ENCODE data around the gene VWA5A. TPM values are rescaled to one million over a fixed set of nuclear protein-coding genes. Genes with fewer than 3 reads are reported as not detected.
"Not testable (repeated sequence)": the region's sequence is repeated elsewhere in the genome, so short reads cannot be mapped to it uniquely, and the experiment has no call there.

VWA5A gene
- polyA plus RNA-seq, 1 experiment, result 27.9 TPM

DNA sequence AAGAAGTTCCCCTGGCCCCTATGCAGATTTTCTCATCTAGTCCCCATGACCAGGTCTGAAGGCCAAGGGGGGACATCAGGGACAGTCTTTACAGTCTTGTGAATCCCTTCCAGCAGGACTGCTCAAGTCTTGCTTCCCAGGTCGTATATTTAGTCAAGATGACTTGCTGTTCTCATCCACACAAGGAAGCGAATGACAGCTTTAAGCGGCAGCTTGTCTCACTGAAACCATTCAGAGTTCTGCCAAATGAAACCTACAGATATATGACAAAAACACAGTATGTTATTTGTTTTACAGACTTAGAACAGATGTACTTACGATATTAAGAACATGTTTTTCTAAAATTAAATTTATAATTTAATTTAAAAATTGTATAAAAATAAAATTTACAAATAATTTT is 5.6 kb downstream of the VWA5A start:
- TF ChIP-seq, protein P1, sequence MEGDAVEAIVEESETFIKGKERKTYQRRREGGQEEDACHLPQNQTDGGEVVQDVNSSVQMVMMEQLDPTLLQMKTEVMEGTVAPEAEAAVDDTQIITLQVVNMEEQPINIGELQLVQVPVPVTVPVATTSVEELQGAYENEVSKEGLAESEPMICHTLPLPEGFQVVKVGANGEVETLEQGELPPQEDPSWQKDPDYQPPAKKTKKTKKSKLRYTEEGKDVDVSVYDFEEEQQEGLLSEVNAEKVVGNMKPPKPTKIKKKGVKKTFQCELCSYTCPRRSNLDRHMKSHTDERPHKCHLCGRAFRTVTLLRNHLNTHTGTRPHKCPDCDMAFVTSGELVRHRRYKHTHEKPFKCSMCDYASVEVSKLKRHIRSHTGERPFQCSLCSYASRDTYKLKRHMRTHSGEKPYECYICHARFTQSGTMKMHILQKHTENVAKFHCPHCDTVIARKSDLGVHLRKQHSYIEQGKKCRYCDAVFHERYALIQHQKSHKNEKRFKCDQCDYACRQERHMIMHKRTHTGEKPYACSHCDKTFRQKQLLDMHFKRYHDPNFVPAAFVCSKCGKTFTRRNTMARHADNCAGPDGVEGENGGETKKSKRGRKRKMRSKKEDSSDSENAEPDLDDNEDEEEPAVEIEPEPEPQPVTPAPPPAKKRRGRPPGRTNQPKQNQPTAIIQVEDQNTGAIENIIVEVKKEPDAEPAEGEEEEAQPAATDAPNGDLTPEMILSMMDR (IDR thresholded peaks at IDR 0.05; ENCODE audit: low read depth, low read length), result no peak
- ChIA-PET CTCF (interaction anchor here (1.8 to 3.4 kb wide), 2 partner anchors 49 to 52 kb away, joined by 8 to 11 read pairs; no protein-coding TSS in a partner anchor), POLR2A (no interaction called here)

DNA sequence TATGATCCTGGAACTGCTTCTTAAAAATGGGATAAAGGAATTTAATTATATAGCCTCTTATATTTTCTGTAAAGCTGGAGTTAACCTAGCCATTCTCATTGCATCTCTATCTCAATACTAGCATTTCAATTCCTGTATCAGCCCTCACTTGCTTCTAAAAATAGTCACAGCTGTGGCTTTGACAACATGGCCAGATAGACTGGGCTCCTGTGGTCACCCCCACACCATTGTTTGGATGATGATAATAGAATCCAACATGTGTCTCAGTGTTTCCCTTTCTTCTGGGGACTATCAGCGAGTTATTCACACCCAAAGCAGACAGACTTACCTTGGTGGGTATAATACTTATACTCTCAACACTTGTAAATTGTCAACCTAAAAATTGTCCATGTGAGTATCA is 6.9 kb downstream of the VWA5A start:
- Histone ChIP-seq H3K9me3 (ENCODE audit: control insufficient read depth, insufficient read depth, low read length) (no peaks in the 10 kb centered on the region), H3K27me3 (ENCODE audit: control insufficient read depth, insufficient read depth, low read length) (no peaks in the 10 kb centered on the region), H3K4me3 (ENCODE audit: low read depth, low read length) (no peak overlapping the region), H3K27ac (ENCODE audit: low read depth, low read length) (no peak overlapping the region)
- CTCF ChIA-PET, result interaction anchor here (0.8 to 3.4 kb wide), 2 partner anchors 53 to 280 kb away, joined by 5 to 11 read pairs; no protein-coding TSS in a partner anchor
- TF ChIP-seq, protein P1 (IDR thresholded peaks at IDR 0.05; ENCODE audit: low read depth, low read length), result no peak
- POLR2A ChIA-PET, result no interaction called here
- no peak for DNase-seq (ENCODE audit: low read depth, low spot score)

More for the DNA sequence above, 5.6 kb downstream of the VWA5A start:
- H3K9me3 ChIP-seq (ENCODE audit: control insufficient read depth, insufficient read depth, low read length), result no peaks in the 10 kb centered on the region
- no peak overlapping the region for H3K27ac ChIP-seq (ENCODE audit: low read depth, low read length)
- H3K4me3 ChIP-seq (ENCODE audit: low read depth, low read length), result no peak overlapping the region
- DNase-seq (ENCODE audit: low read depth, low spot score), result no peak
- H3K27me3 ChIP-seq (ENCODE audit: control insufficient read depth, insufficient read depth, low read length), result no peaks in the 10 kb centered on the region

DNA sequence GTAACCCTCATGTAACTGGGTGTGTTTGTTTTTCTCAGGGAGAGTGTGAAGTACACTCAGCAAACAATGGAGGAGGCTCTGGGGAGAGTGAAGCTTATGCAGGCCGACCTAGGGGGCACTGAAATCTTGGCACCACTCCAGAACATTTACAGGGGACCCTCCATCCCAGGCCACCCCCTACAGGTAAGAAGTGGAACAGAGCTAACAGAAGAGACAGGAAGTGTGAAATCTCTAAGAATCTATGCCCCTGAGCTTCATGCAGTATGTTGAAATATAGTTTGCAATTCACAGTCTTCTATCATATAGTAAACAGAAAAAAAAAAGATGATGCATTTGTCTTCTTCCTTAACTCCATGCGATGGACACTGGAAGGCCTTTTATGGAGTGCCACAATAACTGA is 8.4 kb downstream of the VWA5A start:
- ChIA-PET POLR2A (no interaction called here), CTCF (interaction anchor here (1.0 to 1.3 kb wide), 2 partner anchors 9 to 31 kb away, joined by 3 to 4 read pairs; partner anchors contain the start of gene VWA5A)
- H3K9me3 ChIP-seq (ENCODE audit: control insufficient read depth, insufficient read depth, low read length), result no peaks in the 10 kb centered on the region
- no peak overlapping the region for H3K27ac ChIP-seq (ENCODE audit: low read depth, low read length)
- DNase-seq (ENCODE audit: low read depth, low spot score), result no peak
- TF ChIP-seq, protein P1 (IDR thresholded peaks at IDR 0.05; ENCODE audit: low read depth, low read length), result no peak; the same call in 1 of the 2 replicates
- no peak overlapping the region for H3K4me3 ChIP-seq (ENCODE audit: low read depth, low read length)
- no peaks in the 10 kb centered on the region for H3K27me3 ChIP-seq (ENCODE audit: control insufficient read depth, insufficient read depth, low read length)

DNA sequence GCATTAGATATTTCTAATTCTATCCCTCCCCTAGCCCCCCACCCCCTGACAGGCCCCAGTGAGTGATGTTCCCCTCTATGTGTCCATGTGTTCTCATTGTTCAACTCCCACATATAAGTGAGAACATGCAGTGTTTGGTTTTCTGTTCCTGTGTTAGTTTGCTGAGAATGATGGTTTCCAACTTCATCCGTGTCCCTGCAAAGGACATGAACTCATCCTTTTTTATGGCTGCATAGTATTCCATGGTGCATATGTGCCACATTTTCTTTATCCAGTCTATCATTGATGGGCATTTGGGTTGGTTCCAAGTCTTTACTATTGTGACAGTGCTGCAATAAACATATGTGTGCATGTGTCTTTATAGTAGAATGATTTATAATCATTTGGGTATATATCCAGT is 11.9 kb downstream of the VWA5A start:
- H3K4me3 ChIP-seq (ENCODE audit: low read depth, low read length); CTCF ChIA-PET; H3K27ac ChIP-seq (ENCODE audit: low read depth, low read length); H3K9me3 ChIP-seq (ENCODE audit: control insufficient read depth, insufficient read depth, low read length); H3K27me3 ChIP-seq (ENCODE audit: control insufficient read depth, insufficient read depth, low read length); DNase-seq (ENCODE audit: low read depth, low spot score); POLR2A ChIA-PET: not testable (repeated sequence)

DNA sequence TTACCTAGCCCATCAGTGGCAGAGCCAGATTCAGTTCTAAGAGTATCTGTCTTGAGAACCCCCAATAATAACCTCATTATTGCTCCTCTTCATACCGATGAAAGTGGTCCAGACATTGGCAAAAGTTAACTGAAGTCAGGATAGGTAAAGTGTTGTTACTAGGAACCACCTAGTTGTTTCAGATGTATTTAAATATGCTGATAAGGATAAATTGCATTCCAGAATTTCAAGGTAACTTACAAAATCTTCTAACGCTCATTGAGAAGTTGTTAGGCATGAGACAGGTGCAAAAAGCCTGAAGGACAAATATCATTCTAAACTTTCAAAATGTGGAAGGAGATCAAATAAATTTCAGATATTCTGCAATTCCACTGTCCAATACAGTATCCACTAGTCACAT is 27.8 kb downstream of the VWA5A start:
- POLR2A ChIA-PET, result no interaction called here
- Histone ChIP-seq H3K4me3 (ENCODE audit: low read depth, low read length) (no peak overlapping the region), H3K9me3 (ENCODE audit: control insufficient read depth, insufficient read depth, low read length) (no peaks in the 10 kb centered on the region), H3K27me3 (ENCODE audit: control insufficient read depth, insufficient read depth, low read length) (no peaks in the 10 kb centered on the region), H3K27ac (ENCODE audit: low read depth, low read length) (no peak overlapping the region)
- DNase-seq (ENCODE audit: low read depth, low spot score), result no peak
- CTCF ChIA-PET, result no interaction called here
- TF ChIP-seq, protein P1 (IDR thresholded peaks at IDR 0.05; ENCODE audit: low read depth, low read length), result no peak

DNA sequence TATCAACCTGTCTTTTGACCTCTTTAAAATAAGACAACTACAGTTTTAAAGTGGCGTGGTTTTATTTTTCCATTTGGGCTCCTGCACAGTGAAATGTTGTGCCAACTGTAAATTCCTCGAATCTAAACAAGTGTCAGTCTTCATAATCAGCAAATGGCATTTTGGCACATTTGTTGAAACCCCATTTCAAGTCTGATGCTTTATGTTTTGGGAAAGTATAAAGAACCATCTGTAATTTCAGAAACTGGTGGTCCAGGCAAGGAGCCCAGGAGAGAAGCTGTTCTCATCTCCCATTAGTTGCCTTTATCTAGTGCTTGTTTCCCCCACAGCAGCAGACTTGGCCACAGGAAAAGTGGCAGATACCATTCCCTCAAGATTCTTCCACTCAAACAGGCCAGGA is 32.7 kb downstream of the VWA5A start:
- no peaks in the 10 kb centered on the region for H3K9me3 ChIP-seq (ENCODE audit: control insufficient read depth, insufficient read depth, low read length)
- no peaks in the 10 kb centered on the region for H3K27me3 ChIP-seq (ENCODE audit: control insufficient read depth, insufficient read depth, low read length)
- H3K27ac ChIP-seq (ENCODE audit: low read depth, low read length), result no peak overlapping the region
- ChIA-PET CTCF (no interaction called here), POLR2A (no interaction called here)
- H3K4me3 ChIP-seq (ENCODE audit: low read depth, low read length), result no peak overlapping the region
- TF ChIP-seq, protein P1 (IDR thresholded peaks at IDR 0.05; ENCODE audit: low read depth, low read length), result no peak
- DNase-seq (ENCODE audit: low read depth, low spot score), result no peak
